Endothelial cell of umbilical vein (primary cell): ENCODE measurements around the gene INPP5A. TPM values are rescaled to one million over a fixed set of nuclear protein-coding genes. Genes with fewer than 3 reads are reported as not detected.

Source experiments
- BruUV-seq: library from RNA; stranded (reverse); fragments of 400-500 nt; replicated peaks from 2 replicates; lab custom pipeline; 2021; lab: Mats Ljungman, UMichigan
- CTCF ChIA-PET: fragments of 300-600, 350-600 bp; sonication (Branson Sonifier 250); formaldehyde crosslinking; loops from one replicate; lab custom pipeline; 2021; ENCODE audit warnings: antibody characterized with exemption, inconsistent platforms; lab: Charles Lee
- POLR2A ChIA-PET: fragments of 300-600, 350-600 bp; sonication (Branson Sonifier 250); formaldehyde crosslinking; loops from one replicate; lab custom pipeline; 2021; ENCODE audit warnings: antibody characterized with exemption, inconsistent platforms; lab: Charles Lee
- DNase-seq: peaks from one replicate; pipeline ENCODE4 v3.0.0-alpha.2; 2011; ENCODE audit warnings: low read depth, low spot score
- FAIRE-seq: peaks from 2 replicates; lab custom pipeline; 2011; peaks lifted over from hg19 to GRCh38; lab: Jason Lieb, UNC
- H2AFZ ChIP-seq: 2 replicates; pipeline ENCODE4 v1.6.0; 2012; ENCODE audit warnings: low read depth, low read length, control low read depth, inconsistent platforms
- H3K27ac ChIP-seq: 2 replicates; pipeline ENCODE4 v1.5.1; 2011; ENCODE audit warnings: low read depth, mild to moderate bottlenecking, control low read depth, low read length, moderate library complexity; ENCODE audit not compliant: insufficient read depth
- H3K27me3 ChIP-seq, 2 experiments: 2 replicates each; pipeline versions ENCODE4 v1.6.0 to v1.6.1; 2011; ENCODE audit warnings: low read length in 2 of 2, mixed read lengths in 1 of 2; ENCODE audit not compliant: control insufficient read depth in 2 of 2, insufficient read depth in 2 of 2
- H3K36me3 ChIP-seq, 2 experiments: 2 replicates in 1 of 2; 3 replicates in 1 of 2; pipeline ENCODE4 v1.5.1; 2011; ENCODE audit warnings: low read length in 2 of 2, mild to moderate bottlenecking in 1 of 2, moderate library complexity in 1 of 2; ENCODE audit not compliant: control insufficient read depth in 2 of 2, insufficient read depth in 2 of 2; ENCODE audit errors: extremely low read depth in 1 of 2
- H3K4me1 ChIP-seq: 3 replicates; pipeline ENCODE4 v1.5.1; 2011; ENCODE audit warnings: mild to moderate bottlenecking, low read length; ENCODE audit not compliant: control insufficient read depth, insufficient read depth; ENCODE audit errors: extremely low read depth
- H3K4me2 ChIP-seq: 2 replicates; pipeline ENCODE4 v1.6.1; 2011; ENCODE audit warnings: low read length, control low read depth, mixed read lengths; ENCODE audit not compliant: insufficient read depth
- H3K4me3 ChIP-seq, 3 experiments: fragments of 200-600 bp in 1 of 3; sonication (generic), shearing (Covaris generic) in 1 of 3; replicated peaks in 1 of 3; 2 replicates each; pipeline ENCODE4 v1.5.1; 2011 to 2016; ENCODE audit warnings: control low read depth in 3 of 3, low read length in 3 of 3, mild to moderate bottlenecking in 2 of 3, inconsistent platforms in 1 of 3, low read depth in 1 of 3, moderate library complexity in 1 of 3; ENCODE audit not compliant: insufficient read depth in 1 of 3
- H3K79me2 ChIP-seq: 2 replicates; pipeline ENCODE4 v1.6.0; 2012; ENCODE audit warnings: low read length, inconsistent platforms; ENCODE audit not compliant: control insufficient read depth, insufficient read depth
- H3K9ac ChIP-seq: replicated peaks from 2 replicates; pipeline ENCODE3; 2011; ENCODE audit warnings: low read length, control low read depth; ENCODE audit not compliant: insufficient read depth; ENCODE audit errors: extremely low read depth
- H3K9me1 ChIP-seq: replicated peaks from 3 replicates; pipeline ENCODE4 v1.6.0; 2011; ENCODE audit warnings: mild to moderate bottlenecking, low read length; ENCODE audit not compliant: control insufficient read depth, insufficient read depth; ENCODE audit errors: extremely low read depth
- H3K9me3 ChIP-seq: replicated peaks from 2 replicates; pipeline ENCODE4 v1.5.1; 2012; ENCODE audit warnings: low read length, inconsistent platforms; ENCODE audit not compliant: control insufficient read depth, insufficient read depth
- H4K20me1 ChIP-seq: replicated peaks from 2 replicates; pipeline ENCODE3; 2011; ENCODE audit warnings: mild to moderate bottlenecking, low read length; ENCODE audit not compliant: control insufficient read depth, insufficient read depth; ENCODE audit errors: extremely low read depth
- CTCF ChIP-seq, 2 donors: IDR thresholded peaks; 1 replicate in 1 of 2; 2 replicates in 1 of 2; pipeline ENCODE4 v1.5.1; 2011; ENCODE audit warnings: low read length in 2 of 2, mild to moderate bottlenecking in 2 of 2, moderate library complexity in 2 of 2, control low read depth in 1 of 2, inconsistent platforms in 1 of 2, low read depth in 1 of 2; ENCODE audit not compliant: insufficient read depth in 1 of 2; ENCODE audit errors: extremely low read depth in 1 of 2
- EZH2 ChIP-seq: IDR thresholded peaks from 2 replicates; pipeline ENCODE4 v1.6.1; 2012; ENCODE audit warnings: borderline replicate concordance, low read depth, mild to moderate bottlenecking, moderate library complexity, low read length, inconsistent platforms; ENCODE audit not compliant: severe bottlenecking
- FOS ChIP-seq: IDR thresholded peaks from 2 replicates; pipeline ENCODE4 v1.6.1; 2011; ENCODE audit warnings: mild to moderate bottlenecking, low read length, moderate library complexity, borderline replicate concordance; ENCODE audit not compliant: insufficient read depth
- GATA2 ChIP-seq: IDR thresholded peaks from 2 replicates; pipeline ENCODE4 v1.7.0; 2011; ENCODE audit warnings: low read depth, mild to moderate bottlenecking, moderate library complexity, mixed read lengths, low read length; ENCODE audit not compliant: insufficient read length, insufficient read depth
- JUN ChIP-seq: IDR thresholded peaks from 2 replicates; pipeline ENCODE4 v1.6.1; 2011; ENCODE audit warnings: borderline replicate concordance, low read depth; ENCODE audit not compliant: insufficient read length, insufficient read depth
- MAX ChIP-seq: IDR thresholded peaks from 2 replicates; pipeline ENCODE4 v1.6.1; 2011; ENCODE audit not compliant: insufficient read depth, insufficient read length
- MYC ChIP-seq: IDR thresholded peaks from one replicate; pipeline ENCODE4 v1.6.1; 2011; ENCODE audit warnings: mild to moderate bottlenecking, low read depth, low read length
- POLR2A ChIP-seq: IDR thresholded peaks from 2 replicates; pipeline ENCODE4 v1.6.1; 2012; ENCODE audit warnings: low read depth, mild to moderate bottlenecking, control low read depth, low read length
- POLR2AphosphoS5 ChIP-seq: IDR thresholded peaks from 2 replicates; pipeline ENCODE4 v1.6.1; 2012; ENCODE audit warnings: low read depth, mild to moderate bottlenecking, control low read depth, low read length, moderate library complexity; ENCODE audit not compliant: insufficient read depth
- dilution Hi-C: fragments of 300-500 bp; cut with MboI; formaldehyde crosslinking; loops from one replicate; pipeline ENCODE4 v1.15.0; 2019; ENCODE audit warnings: low sequenced_read_pairs; ENCODE audit not compliant: extremely low pct_ligation_motif_present
- intact Hi-C: fragments of 100-400 bp; cut with micrococcal nuclease; formaldehyde crosslinking; loops from one replicate; pipeline ENCODE4 v1.10.0; 2022
- polyA plus RNA-seq, 4 experiments: library from polyadenylated mRNA; depleted of rRNA in 3 of 4; stranded (reverse) in 3 of 4; unstranded in 1 of 4; fragments of >200 nt; gene quantifications; 2 replicates each; pipeline versions ENCODE4 v1.2.1 to v1.2.3, GENCODE V29; 2011 to 2012; ENCODE audit warnings: missing spikeins in 1 of 4
- total RNA-seq: library from RNA; stranded (reverse); gene quantifications from 2 replicates; pipeline ENCODE4 v1.2.3, GENCODE V29; 2021

INPP5A gene
- total and polyA plus RNA-seq, 2 donors (not counting 3 experiments of a cell fraction or from before 2014, with no cell fraction given): 22.9 to 33.2 TPM

GRCh38 chr10:132723330-132723970, 185.9 kb downstream of the INPP5A start:
- Histone ChIP-seq H3K4me3 (no peak overlapping the region), H3K36me3 (no peaks in the 10 kb centered on the region), H3K4me1 (no peaks in the 10 kb centered on the region), H2AFZ (no peak overlapping the region), H3K9me3 (no peaks in the 10 kb centered on the region), H3K9me1 (no peaks in the 10 kb centered on the region), H3K27ac (no peak overlapping the region), H3K9ac (no peak overlapping the region), H4K20me1 (no peaks in the 10 kb centered on the region), H3K4me2 (no peak overlapping the region), H3K79me2 (no peaks in the 10 kb centered on the region), H3K27me3 (no peaks in the 10 kb centered on the region)
- BruUV-seq: no TSS peak
- no peak for TF ChIP-seq MYC
- TF ChIP-seq POLR2A: no peak
- no peak for TF ChIP-seq FOS
- no peak for TF ChIP-seq JUN
- TF ChIP-seq EZH2: no peak
- no peak for TF ChIP-seq MAX
- TF ChIP-seq GATA2: no peak
- TF ChIP-seq POLR2AphosphoS5: no peak
- no peak for TF ChIP-seq CTCF (IDR thresholded peaks at IDR 0.05; ENCODE audit: extremely low read depth in 1 of 2, insufficient read depth in 1 of 2, low read depth in 1 of 2, low read length in 2 of 2)
- intact Hi-C loops: no loop called here
- no peak for FAIRE-seq
- DNase-seq: no peak
- dilution Hi-C loops: no loop called here
- POLR2A ChIA-PET: no interaction called here
- CTCF ChIA-PET: no interaction called here
